GM18502 (cell line): ENCODE measurements around the gene MATN3.
"Not testable (repeated sequence)": the region's sequence is repeated elsewhere in the genome, so short reads cannot be mapped to it uniquely, and the experiment has no call there.

Source experiments
- ATAC-seq: cut with Tn5 transposase; IDR thresholded peaks from one replicate; pipeline ENCODE4 v1.9.1; 2021; ENCODE audit warnings: mild to moderate bottlenecking; ENCODE audit not compliant: unreplicated experiment, poor library complexity

The MATN3 gene

GRCh38 chr2:20012282-20013125 lies at the start of gene MATN3:
Gene MATN3 (minus strand): TSS chr2:20012668. CDS start chr2:20012631, 37 bp downstream.
- ATAC-seq: no peak

DNA sequence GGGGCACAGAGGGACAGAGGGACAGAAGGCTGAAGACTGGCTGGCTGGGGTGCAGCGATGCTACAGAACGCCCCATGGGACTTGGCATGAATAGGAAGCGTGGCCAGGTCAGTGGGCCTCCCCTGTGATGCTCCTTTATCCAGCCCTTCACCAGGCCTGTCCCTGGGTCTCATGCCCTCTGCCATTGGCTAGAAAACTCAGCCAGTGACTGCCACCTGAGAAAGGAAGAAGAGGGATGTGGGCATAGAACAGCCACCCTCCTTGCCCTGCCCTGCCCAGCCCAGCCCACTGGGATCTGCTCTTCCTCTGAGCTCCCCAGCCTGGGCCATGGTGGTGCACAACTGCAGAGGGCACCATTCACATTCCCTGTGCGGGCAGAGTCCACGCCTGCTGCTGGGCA lies 49.5 kb upstream of the MATN3 start:
- ATAC-seq: no peak

GRCh38 chr2:20061476-20061875 lies 49.0 kb upstream of the MATN3 start:
- no peak for ATAC-seq

DNA sequence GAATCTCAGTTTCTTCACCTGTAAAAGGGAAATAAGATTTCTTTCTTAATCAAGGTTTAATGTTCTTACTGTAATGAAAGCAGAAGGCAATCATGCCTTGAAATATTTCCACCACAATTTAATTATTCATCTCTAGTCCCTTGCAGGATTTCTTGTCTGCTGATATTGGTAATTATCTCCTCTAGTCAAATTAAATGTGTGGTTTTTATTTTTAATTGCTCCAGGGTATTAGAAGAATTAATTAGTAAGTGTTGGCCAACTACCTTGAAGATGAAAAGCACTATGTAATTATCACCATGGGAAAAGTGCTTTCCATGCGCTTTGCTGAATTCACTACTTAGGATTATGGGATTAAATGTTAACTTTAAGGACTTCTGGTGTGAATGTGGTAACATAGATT lies 47.6 kb upstream of the MATN3 start:
- no peak for ATAC-seq

GRCh38 chr2:20057268-20057667 lies 44.8 kb upstream of the MATN3 start:
- ATAC-seq: no peak

- no peak for ATAC-seq
Observed at GRCh38 chr2:20054931-20055330, 42.5 kb upstream of the MATN3 start.

- no peak for ATAC-seq
Observed at GRCh38 chr2:20054119-20054518, 41.7 kb upstream of the MATN3 start.

DNA sequence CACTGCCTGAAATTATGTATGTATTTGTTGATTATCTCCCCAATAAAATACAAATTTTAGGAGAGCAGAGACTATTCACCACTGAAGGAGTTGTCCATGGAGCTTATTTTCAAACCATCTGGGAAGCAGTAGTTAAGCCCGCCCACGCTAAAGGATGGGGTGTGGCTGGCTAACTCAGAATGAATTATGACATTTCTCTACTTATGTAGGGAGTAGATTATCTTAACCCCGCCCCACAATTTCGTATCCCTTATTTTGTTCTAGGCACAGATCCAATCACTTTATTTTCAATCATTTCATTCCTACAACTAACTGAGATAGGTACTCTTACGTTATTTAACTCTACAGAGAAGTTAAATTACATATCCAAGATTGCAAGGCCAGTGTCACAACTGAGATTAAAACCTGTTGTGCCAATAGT lies 40.4 kb upstream of the MATN3 start:
- no peak for ATAC-seq

DNA sequence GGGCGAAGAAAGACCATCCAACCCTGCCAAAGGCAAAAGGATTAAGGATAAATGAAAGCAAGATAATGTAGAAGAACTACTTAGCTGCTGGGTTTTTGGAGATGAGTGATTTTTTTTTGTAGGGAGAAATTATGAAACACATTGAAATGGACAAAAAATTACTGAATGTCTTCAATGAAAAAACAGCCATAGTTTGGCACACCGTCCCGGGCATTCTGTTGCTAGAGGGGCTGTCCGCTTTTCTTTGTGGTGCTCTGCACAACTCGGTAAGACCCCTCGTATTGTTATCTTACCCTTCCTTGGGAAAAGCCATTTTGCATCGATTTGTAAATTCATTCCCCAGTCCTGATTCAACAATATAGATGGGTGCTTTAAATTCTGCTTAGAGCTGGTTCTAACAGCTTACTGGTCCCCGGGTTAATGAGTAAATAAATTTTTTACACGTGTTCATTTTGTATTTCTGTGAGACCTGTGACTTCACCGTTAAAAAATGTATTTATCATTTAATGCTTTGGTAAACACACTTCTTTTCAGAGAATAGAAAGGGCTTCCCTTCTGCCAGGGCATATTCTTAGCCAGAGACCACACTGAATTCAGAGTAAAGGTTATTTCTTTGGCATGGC lies 39.9 kb upstream of the MATN3 start:
- no peak for ATAC-seq

- ATAC-seq: peak; percentile 96
Observed at GRCh38 chr2:20051532-20052228, 39.2 kb upstream of the MATN3 start, which contains the start of gene LAPTM4A. Gene LAPTM4A (minus strand): TSS chr2:20051628. CDS start chr2:20051520, 108 bp downstream.

GRCh38 chr2:20050646-20051531 lies 38.4 kb upstream of the MATN3 start:
- peak; percentile 24 for ATAC-seq

- ATAC-seq: peak; percentile 37
Observed at GRCh38 chr2:20050104-20050645, 37.7 kb upstream of the MATN3 start.

DNA sequence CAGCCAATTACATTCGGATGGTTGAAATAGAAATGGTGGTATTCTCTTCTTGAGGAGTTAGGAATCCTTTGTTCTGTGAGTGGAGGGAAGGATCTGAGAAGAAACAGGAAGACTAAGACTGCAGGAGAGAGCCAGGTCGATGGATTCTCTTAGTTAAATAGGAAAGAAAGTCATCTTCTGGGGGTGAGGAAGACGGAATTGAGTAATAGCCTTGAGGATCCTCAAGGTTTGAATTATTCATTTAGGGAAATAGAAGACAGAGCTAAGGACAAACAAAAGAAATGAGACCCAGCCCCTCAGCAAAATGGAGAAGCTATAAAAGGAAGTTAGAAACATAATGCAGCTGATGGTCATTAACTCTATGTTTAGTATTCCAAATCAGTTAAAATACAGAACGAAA lies 37.2 kb upstream of the MATN3 start:
- no peak for ATAC-seq

DNA sequence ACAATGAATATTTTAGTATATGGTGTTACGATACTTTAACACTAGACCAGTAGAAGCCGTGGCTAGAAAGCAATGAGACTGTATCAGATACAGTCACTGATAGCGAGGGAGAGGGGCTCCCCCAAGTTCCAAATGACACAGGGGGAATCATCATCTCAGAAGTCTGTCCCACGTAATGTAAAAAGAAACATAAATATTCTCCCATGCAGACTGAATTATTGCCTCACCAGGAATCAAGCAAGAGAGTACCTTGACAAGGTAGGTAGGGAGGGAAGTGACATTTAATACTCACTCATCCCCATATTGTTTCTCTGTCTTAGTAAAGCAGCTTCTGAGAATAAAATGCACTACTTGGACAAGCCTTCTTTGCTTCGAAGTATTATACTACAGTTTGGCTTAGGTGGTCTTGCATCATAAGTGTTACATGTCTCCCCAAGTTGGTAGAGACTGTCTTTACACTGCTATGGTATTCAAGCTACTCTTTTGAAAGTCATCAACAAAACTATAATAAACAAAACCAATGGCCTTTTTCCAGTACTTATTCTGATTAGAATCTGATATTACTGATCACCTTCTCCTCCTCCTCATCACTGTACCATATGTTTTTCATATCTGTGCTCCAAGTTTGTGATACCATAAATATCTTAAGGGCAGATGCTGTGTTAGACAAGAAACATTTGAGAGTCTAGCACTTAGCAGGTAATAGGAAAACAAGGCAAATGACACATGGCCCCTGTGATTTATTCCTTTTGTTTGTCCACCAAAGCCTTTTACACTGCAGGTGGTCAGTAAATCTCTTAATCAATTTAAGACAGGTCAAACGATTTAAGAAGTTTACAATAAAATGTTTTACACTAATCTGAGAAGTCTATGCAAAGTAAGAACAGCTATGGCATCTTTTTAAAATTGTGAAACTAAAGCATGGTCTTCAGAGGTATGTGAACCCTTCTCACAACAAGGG lies 36.3 kb upstream of the MATN3 start:
- ATAC-seq: no peak

- not testable (repeated sequence) for ATAC-seq
Observed at GRCh38 chr2:20045712-20046292, 33.3 kb upstream of the MATN3 start.

DNA sequence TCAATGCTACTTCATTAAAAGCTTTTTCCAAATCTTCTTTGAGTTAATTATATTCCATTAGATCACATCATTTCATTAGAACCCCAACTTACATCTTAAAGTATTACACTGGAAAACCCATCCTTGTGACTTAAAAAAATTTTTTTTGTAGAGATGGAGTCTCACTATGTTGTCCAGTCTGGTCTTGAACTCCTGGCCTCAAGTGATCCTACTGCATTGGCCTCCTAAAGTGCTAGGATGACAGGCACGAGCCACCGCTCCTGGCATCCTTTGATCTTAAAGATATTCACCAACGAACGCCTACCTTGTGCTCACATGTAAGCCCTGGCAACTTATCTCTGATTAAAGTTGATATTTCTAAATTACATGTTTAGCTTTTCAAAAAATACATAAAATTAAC lies 32.3 kb upstream of the MATN3 start:
- ATAC-seq: no peak

GRCh38 chr2:20042531-20042930 lies 30.1 kb upstream of the MATN3 start:
- no peak for ATAC-seq

- ATAC-seq: no peak
Observed at GRCh38 chr2:20040489-20041172, 28.2 kb upstream of the MATN3 start.
